Measurements from ENCODE around the gene PAM. TPM values are rescaled to one million over a fixed set of nuclear protein-coding genes. Genes with fewer than 3 reads are reported as not detected.

The PAM gene
- total RNA-seq, 2 donors from 2014 or later = 32.9 to 38.2 TPM

DNA sequence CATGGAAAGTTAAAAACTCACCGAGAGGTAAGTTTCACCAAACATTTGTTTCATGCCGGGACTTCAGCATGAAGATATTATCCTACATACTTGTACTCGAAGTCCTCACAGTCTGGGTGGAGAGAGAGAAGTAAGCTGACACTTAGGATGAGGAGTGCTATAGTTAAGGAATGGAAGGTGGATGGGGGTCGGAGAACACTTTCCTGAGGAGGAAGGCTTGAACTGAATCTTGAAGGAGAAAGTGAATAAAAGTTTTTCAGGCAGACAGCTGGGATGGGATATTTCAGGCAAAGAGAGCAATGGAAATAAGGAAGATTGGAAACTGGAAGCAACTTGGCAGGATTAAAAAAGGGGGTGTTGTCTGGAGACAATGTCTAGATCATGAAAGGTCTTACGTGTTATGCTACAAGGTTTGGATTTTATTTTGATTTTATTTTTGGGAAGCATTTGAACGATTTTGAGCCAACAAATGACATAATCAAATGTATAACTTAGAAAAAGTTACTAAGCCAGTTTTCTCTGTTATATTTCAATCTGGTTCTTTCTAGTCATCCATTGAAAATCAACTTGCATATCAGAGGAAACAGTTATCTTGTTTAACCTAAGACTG, 167.1 kb downstream of the PAM start:
- Mint-ChIP-seq H3K27ac (no peak overlapping the region), H3K4me1 (peaks cover 23% of the 10 kb centered on the region), H3K4me3 (no peak overlapping the region), H3K27me3 (ENCODE audit: insufficient read depth) (peaks cover 1% of the 10 kb centered on the region), H3K36me3 (ENCODE audit: low read depth) (no peaks in the 10 kb centered on the region), H3K9me3 (no peaks in the 10 kb centered on the region)
- Histone ChIP-seq H3K27me3 (ENCODE audit: control insufficient read depth, insufficient read depth, low read length, poor library complexity, severe bottlenecking) (no peaks in the 10 kb centered on the region), H3K4me3 (ENCODE audit: low read length) (no peak overlapping the region), H3K9me3 (ENCODE audit: control insufficient read depth, low read length) (no peaks in the 10 kb centered on the region), H3K4me1 (ENCODE audit: control insufficient read depth, insufficient read depth, low read length) (peaks cover 6% of the 10 kb centered on the region), H3K9ac (ENCODE audit: extremely low read depth, low read length, poor library complexity, severe bottlenecking) (no peak overlapping the region), H3K36me3 (ENCODE audit: control insufficient read depth, insufficient read depth, low read length) (no peaks in the 10 kb centered on the region), H3K27ac (ENCODE audit: low read depth, low read length) (no peak overlapping the region)
- no peak for DNase-seq
- 90 to 91% methylated on average over 1 to 6 of the region's 6 CpGs for WGBS, 2 experiments (ENCODE audit: insufficient coverage in 1 of 2, insufficient read length in 1 of 2)
- TF ChIP-seq, protein P1, sequence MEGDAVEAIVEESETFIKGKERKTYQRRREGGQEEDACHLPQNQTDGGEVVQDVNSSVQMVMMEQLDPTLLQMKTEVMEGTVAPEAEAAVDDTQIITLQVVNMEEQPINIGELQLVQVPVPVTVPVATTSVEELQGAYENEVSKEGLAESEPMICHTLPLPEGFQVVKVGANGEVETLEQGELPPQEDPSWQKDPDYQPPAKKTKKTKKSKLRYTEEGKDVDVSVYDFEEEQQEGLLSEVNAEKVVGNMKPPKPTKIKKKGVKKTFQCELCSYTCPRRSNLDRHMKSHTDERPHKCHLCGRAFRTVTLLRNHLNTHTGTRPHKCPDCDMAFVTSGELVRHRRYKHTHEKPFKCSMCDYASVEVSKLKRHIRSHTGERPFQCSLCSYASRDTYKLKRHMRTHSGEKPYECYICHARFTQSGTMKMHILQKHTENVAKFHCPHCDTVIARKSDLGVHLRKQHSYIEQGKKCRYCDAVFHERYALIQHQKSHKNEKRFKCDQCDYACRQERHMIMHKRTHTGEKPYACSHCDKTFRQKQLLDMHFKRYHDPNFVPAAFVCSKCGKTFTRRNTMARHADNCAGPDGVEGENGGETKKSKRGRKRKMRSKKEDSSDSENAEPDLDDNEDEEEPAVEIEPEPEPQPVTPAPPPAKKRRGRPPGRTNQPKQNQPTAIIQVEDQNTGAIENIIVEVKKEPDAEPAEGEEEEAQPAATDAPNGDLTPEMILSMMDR (conservative IDR thresholded peaks at IDR 0.05) = no peak

DNA sequence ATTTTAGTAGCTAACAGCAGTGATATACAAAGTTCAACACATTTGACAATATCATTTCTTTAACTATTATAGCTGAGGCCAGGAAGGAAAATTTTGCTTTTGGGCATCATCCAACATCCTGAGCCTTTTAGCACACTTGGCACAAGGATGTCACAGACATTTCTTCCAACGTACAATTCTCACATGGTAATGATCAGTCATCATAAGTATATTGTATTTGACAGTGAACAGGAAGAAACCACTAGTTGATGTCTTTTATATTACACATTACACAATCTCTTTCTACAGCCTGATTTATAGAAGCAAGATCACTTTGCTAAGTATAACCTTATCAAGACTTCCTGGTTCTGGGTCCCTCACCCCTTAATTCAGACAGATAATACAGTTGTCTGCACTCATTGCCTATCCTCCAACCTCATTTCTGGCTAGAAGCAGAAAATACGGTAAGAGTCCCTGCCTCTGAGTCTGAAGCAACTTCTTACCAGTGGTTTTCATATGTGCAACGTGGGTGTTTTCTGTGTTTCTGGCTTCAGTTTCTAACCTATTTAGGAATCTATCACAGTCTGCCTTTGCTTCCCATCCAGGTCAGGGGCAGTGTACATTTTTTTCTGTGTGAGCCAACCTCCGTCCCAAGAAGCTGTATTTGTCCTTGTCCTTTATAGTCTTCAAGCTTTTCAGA, 167.8 kb downstream of the PAM start:
- Histone ChIP-seq H3K9me3 (ENCODE audit: control insufficient read depth, low read length) (no peaks in the 10 kb centered on the region), H3K27me3 (ENCODE audit: control insufficient read depth, insufficient read depth, low read length, poor library complexity, severe bottlenecking) (no peaks in the 10 kb centered on the region), H3K4me1 (ENCODE audit: control insufficient read depth, insufficient read depth, low read length) (peaks cover 6% of the 10 kb centered on the region), H3K36me3 (ENCODE audit: control insufficient read depth, insufficient read depth, low read length) (no peaks in the 10 kb centered on the region), H3K4me3 (ENCODE audit: low read length) (no peak overlapping the region), H3K9ac (ENCODE audit: extremely low read depth, low read length, poor library complexity, severe bottlenecking) (no peak overlapping the region), H3K27ac (ENCODE audit: low read depth, low read length) (no peak overlapping the region)
- TF ChIP-seq, protein P1 (conservative IDR thresholded peaks at IDR 0.05) = no peak
- 93 to 100% methylated on average over 1 to 3 of the region's 4 CpGs for WGBS, 2 experiments (ENCODE audit: insufficient coverage in 1 of 2, insufficient read length in 1 of 2)
- DNase-seq = no peak
- Mint-ChIP-seq H3K27ac (no peak overlapping the region), H3K36me3 (ENCODE audit: low read depth) (no peaks in the 10 kb centered on the region), H3K27me3 (ENCODE audit: insufficient read depth) (peaks cover 1% of the 10 kb centered on the region), H3K4me3 (no peak overlapping the region), H3K9me3 (no peaks in the 10 kb centered on the region), H3K4me1 (peaks cover 23% of the 10 kb centered on the region)

DNA sequence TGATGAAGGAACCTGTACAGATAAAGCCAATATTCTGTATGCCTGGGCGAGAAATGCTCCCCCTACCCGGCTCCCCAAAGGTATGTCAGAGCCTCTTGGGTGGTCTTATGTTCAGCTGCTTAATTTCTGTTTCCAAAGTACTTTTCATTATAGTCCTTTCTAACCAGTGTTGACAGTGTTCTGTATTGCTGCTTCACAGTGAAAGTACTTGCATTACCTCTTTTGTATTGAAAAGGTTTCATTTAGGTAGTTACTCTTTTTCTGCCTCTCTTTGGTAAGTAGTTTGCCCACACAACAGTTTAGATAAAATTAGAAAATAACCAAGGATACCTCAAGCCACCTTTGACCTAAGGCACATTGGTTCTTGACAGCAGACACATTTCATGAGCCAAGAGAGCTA, 169.9 kb downstream of the PAM start:
- Mint-ChIP-seq H3K27ac (no peak overlapping the region), H3K4me3 (no peak overlapping the region), H3K4me1 (peaks cover 15% of the 10 kb centered on the region), H3K36me3 (ENCODE audit: low read depth) (no peaks in the 10 kb centered on the region), H3K27me3 (ENCODE audit: insufficient read depth) (no peaks in the 10 kb centered on the region), H3K9me3 (no peaks in the 10 kb centered on the region)
- DNase-seq = no peak
- no peaks in the 10 kb centered on the region for H3K36me3 ChIP-seq (ENCODE audit: control insufficient read depth, insufficient read depth, low read length)
- no peak overlapping the region for H3K9ac ChIP-seq (ENCODE audit: extremely low read depth, low read length, poor library complexity, severe bottlenecking)
- H3K4me3 ChIP-seq (ENCODE audit: low read length) = no peak overlapping the region
- TF ChIP-seq, protein P1 (conservative IDR thresholded peaks at IDR 0.05) = no peak
- H3K9me3 ChIP-seq (ENCODE audit: control insufficient read depth, low read length) = no peaks in the 10 kb centered on the region
- 87 to 94% methylated on average over 2 of the region's 2 CpGs for WGBS, 2 experiments (ENCODE audit: insufficient coverage in 1 of 2, insufficient read length in 1 of 2)
- peaks cover 6% of the 10 kb centered on the region for H3K4me1 ChIP-seq (ENCODE audit: control insufficient read depth, insufficient read depth, low read length)
- no peak overlapping the region for H3K27ac ChIP-seq (ENCODE audit: low read depth, low read length)
- no peaks in the 10 kb centered on the region for H3K27me3 ChIP-seq (ENCODE audit: control insufficient read depth, insufficient read depth, low read length, poor library complexity, severe bottlenecking)
